HG03025 (cell line): ENCODE data around the gene TAS2R60.
"Not testable (repeated sequence)": the region's sequence is repeated elsewhere in the genome, so short reads cannot be mapped to it uniquely, and the experiment has no call there.

ENCODE experiments used
- ATAC-seq: cut with Tn5 transposase; IDR thresholded peaks from one replicate; pipeline ENCODE4 v1.9.1; 2021; ENCODE audit warnings: mild to moderate bottlenecking, moderate library complexity; ENCODE audit not compliant: unreplicated experiment, low FRiP score

The TAS2R60 gene

DNA sequence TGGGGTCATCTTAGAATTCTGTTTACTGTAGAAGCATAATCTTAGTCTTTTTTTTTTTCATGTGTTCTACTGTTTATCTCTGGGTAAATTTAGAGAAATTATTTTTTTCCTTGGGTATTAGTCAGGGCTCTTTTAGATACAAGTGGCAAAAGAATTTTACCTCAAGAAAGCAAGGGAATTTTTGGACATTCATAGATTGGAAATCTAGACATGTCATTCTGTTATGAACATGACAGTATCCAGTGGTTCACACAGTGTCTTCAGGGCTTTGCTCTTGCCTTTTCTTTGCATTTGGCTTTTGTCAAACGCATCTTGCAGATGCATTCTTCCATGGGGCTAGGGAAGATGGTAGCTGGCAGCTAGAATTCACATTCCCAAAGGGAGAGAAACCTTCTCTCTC, 20.7 kb downstream of the TAS2R60 start:
- ATAC-seq: no peak

GRCh38 chr7:143467724-143468123, 24.5 kb downstream of the TAS2R60 start:
- ATAC-seq: no peak

DNA sequence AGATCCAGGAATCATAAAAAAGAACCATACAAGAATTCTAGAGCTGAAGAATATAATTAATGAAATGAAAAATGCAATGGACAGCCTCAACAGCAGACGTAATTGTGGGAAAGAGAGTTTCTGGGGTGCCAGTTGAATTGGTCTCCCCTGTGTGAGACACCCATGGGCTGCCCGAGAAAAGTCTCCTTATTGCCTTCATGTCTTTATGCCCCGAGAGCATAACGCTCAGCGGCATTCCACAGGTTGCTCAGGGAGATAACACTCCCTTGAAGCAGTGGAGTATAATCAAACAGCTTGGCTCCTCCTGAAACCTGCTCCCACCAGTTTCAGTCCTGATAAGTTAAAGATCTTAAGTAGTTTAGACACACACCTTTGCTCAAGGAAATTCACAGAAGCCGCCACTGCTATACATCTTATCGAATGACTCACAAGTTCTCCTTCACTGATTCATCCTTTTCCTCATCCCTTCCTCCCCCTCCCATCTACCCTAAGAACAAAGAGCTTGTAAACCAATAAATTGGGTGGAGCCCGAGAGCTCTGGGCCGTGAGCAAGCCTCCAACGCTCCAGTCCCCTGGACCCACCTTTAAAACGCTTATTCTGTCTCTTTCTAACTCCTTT, 28.9 kb downstream of the TAS2R60 start:
- not testable (repeated sequence) for ATAC-seq

DNA sequence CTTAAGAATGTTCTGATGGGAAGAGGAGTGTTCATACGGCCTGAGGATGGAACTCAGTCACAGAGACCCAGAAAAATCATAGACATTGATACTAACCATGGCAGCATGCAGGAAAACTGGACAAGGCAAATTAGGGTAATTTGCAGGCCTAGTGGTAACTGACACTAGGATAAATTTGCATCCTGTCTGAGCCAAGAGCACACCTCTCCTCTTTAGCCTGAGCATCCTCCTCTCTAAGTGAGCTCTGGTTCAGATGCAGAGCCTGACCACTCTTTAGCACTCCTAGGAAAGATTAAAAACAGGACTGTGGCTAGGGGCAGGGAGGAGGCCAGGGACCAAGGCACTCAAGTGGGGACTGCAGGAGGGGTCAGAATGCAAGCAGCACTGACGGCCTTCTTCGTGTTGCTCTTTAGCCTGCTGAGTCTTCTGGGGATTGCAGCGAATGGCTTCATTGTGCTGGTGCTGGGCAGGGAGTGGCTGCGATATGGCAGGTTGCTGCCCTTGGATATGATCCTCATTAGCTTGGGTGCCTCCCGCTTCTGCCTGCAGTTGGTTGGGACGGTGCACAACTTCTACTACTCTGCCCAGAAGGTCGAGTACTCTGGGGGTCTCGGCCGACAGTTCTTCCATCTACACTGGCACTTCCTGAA, 34.4 kb downstream of the TAS2R60 start, which contains the start of gene TAS2R41:
Gene TAS2R41, plus strand, starts transcription at position 373 of the 650 bp plus-strand sequence. Its CDS starts 0 bp downstream, at position 373.
- no peak for ATAC-seq

GRCh38 chr7:143479055-143479766, 36.0 kb downstream of the TAS2R60 start:
- no peak for ATAC-seq

- ATAC-seq: no peak
These were observed 37.2 kb downstream of the TAS2R60 start for GRCh38 chr7:143480501-143480900.

DNA sequence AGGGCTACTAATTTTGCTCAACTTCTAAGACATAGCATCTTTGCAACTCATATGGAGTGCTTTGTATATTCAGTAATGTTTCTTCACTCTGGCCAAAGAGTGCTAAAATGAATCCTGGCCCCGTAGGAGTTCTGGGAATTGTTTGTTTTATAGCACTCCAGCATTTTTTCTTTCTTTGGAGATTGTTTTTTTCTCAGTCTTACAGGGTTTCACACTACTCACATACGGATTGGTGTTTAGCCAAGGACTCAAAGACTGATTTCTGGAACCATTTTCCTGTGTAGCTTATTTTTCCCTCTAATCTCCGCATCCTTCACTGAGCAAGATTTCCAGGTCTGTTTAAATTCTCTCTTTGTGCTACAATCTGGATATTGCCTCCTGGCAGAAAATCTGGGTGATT, 40.9 kb downstream of the TAS2R60 start:
- no peak for ATAC-seq

GRCh38 chr7:143485094-143485493, 41.8 kb downstream of the TAS2R60 start:
- ATAC-seq: no peak

DNA sequence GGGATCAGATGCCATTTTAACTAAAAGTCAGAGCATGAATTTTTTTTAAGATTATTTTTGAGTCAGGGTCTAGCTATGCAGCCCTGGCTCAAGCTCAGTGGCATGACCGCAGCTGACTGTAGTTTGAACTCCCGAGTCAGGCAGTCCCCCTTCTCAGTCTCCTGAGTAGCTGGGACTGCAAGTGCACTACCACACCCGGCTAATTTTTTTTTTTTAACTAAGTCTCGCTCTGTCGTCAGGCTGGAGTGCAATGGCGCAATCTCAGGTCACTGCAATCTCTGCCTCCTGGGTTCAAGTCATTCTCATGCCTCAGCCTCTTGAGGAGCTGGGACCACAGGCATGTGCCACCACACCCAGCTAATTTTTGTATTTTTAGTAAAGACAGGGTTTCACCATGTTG, 42.2 kb downstream of the TAS2R60 start:
- ATAC-seq: no peak

DNA sequence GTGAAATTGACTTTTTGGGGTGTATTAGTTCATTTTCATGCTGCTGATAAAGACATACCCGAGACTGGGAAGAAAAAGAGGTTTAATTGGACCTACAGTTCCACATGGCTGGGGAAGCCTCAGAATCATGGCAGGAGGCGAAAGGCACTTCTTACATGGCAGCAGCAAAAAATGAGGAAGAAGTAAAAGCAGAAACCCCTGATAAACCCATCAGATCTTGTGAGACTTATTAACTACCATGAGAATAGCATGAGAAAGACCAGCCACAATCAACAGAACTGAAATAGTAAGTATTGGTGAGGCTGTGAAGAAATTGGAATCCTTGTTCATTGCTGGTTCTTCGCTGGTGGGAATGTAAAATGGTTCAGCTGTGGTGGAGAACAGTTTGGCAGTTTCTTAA, 43.0 kb downstream of the TAS2R60 start:
- ATAC-seq: not testable (repeated sequence)

GRCh38 chr7:143487061-143487460, 43.8 kb downstream of the TAS2R60 start:
- no peak for ATAC-seq

- ATAC-seq: no peak
These were observed 44.3 kb downstream of the TAS2R60 start for GRCh38 chr7:143487566-143487965.

GRCh38 chr7:143490717-143491306, 47.6 kb downstream of the TAS2R60 start:
- ATAC-seq: no peak

DNA sequence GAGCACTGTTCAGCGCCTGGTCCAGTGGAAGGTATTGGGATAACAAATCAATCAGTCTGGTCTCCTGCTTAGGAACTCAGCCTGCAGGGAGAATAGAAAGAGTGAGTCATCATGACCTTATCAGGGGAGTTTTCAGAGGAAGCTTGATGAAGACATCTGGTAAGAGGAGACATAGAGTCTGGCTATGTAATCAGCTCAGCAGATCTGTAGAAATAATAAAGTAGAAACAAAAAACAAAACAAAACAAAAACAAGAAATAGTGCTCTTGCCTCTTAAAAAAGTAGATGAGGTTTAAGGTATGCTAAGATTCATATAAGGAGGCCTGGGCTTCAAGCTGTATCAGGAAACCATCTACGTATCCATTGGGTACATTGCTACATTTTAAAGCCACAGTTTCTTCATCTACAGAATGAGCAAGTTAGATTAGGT, 48.8 kb downstream of the TAS2R60 start:
- ATAC-seq: no peak

- no peak for ATAC-seq
These were observed 49.8 kb downstream of the TAS2R60 start for GRCh38 chr7:143492799-143493739.

GRCh38 chr7:143493751-143494150, 50.5 kb downstream of the TAS2R60 start:
- no peak for ATAC-seq
